Breast epithelium (tissue), 4 donors: ENCODE results near the gene HDDC2. TPM values are rescaled to one million over a fixed set of nuclear protein-coding genes. Genes with fewer than 3 reads are reported as not detected.

Experiments used
- DNase-seq, 2 donors: peaks; one replicate each; pipeline ENCODE4 v3.0.0-alpha.2; 2019; ENCODE audit warnings: low spot score in 2 of 2
- H3K27ac ChIP-seq, 2 donors: fragments of 200-600 bp; sonication (generic) in 1 of 2; one replicate each; pipeline ENCODE4 v1.5.1; 2016 to 2019; ENCODE audit warnings: mild to moderate bottlenecking in 1 of 2
- H3K27me3 ChIP-seq, 2 donors: fragments of 200-600 bp; sonication (generic) in 1 of 2; one replicate each; pipeline versions ENCODE4 v1.5.1 to v1.6.0; 2017 to 2019; ENCODE audit warnings: control low read depth in 1 of 2, mild to moderate bottlenecking in 1 of 2
- H3K36me3 ChIP-seq: fragments of 200-600 bp; one replicate; pipeline ENCODE4 v1.5.1; 2019
- H3K4me1 ChIP-seq, 2 donors: fragments of 200-600 bp; sonication (generic); one replicate each; pipeline ENCODE4 v1.5.1; 2016 to 2019; ENCODE audit warnings: control low read depth in 1 of 2
- H3K4me3 ChIP-seq, 3 donors: fragments of 200-600 bp; sonication (generic); 1 replicate in 2 of 3; 2 replicates in 1 of 3; pipeline ENCODE4 v1.5.1; 2016 to 2019; ENCODE audit warnings: mild to moderate bottlenecking in 3 of 3, moderate library complexity in 2 of 3
- H3K9me3 ChIP-seq, 2 donors: fragments of 200-600 bp; sonication (generic) in 1 of 2; one replicate each; pipeline ENCODE4 v1.5.1; 2016 to 2019; ENCODE audit warnings: control low read depth in 1 of 2
- POLR2A ChIP-seq: fragments of 450-650 bp; IDR thresholded peaks from one replicate; pipeline ENCODE4 v1.6.1; 2016; ENCODE audit warnings: antibody characterized with exemption, mild to moderate bottlenecking, moderate library complexity
- POLR2AphosphoS5 ChIP-seq, 3 donors: sonication (generic); formaldehyde crosslinking; IDR thresholded peaks; one replicate each; pipeline ENCODE4 v1.6.1; 2017; ENCODE audit warnings: antibody characterized with exemption in 3 of 3
- intact Hi-C: fragments of 100-400 bp; cut with DNase I; formaldehyde crosslinking; loops from one replicate; pipeline ENCODE4 v1.15.1; 2023; ENCODE audit warnings: low total_unique reads
- total RNA-seq, 3 donors: library from RNA; depleted of rRNA; stranded (reverse); fragments of >200 nt; gene quantifications; one replicate each; pipeline ENCODE4 v1.1.0, GENCODE V29; 2016
- TF ChIP-seq, protein P1 (sequence below), 3 donors: fragments of 450-650 bp; IDR thresholded peaks; one replicate each; pipeline ENCODE4 v1.5.1; 2016 to 2017; ENCODE audit warnings: antibody characterized with exemption in 3 of 3, mild to moderate bottlenecking in 3 of 3, moderate library complexity in 3 of 3

Gene HDDC2
- total RNA-seq, 3 donors from 2014 or later, result 60.6 to 96.2 (median 88.1) TPM

DNA sequence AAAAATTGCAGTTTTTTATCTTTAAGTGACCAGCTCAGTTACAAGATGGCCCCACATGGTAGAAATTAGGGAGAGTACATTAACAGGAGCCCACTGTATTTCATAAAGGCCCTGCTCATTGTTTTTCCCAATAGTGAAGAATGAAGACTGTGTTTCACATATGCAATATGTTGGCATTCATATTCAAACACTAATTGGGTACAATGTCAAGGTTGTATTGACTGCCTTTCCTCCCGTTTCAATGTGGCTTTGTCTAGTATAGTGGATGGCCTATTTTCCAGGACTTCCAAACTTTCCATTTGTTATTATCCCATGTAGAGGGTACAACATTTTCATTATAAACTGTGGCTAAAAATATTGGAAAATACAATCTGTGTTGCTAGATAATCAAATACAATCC, 51.3 kb downstream of the HDDC2 start:
- H3K4me1 ChIP-seq, result no peaks in the 10 kb centered on the region
- H3K27me3 ChIP-seq, result no peaks in the 10 kb centered on the region
- TF ChIP-seq POLR2AphosphoS5 (IDR thresholded peaks at IDR 0.05) (no peak), POLR2A (no peak)
- TF ChIP-seq, protein P1, sequence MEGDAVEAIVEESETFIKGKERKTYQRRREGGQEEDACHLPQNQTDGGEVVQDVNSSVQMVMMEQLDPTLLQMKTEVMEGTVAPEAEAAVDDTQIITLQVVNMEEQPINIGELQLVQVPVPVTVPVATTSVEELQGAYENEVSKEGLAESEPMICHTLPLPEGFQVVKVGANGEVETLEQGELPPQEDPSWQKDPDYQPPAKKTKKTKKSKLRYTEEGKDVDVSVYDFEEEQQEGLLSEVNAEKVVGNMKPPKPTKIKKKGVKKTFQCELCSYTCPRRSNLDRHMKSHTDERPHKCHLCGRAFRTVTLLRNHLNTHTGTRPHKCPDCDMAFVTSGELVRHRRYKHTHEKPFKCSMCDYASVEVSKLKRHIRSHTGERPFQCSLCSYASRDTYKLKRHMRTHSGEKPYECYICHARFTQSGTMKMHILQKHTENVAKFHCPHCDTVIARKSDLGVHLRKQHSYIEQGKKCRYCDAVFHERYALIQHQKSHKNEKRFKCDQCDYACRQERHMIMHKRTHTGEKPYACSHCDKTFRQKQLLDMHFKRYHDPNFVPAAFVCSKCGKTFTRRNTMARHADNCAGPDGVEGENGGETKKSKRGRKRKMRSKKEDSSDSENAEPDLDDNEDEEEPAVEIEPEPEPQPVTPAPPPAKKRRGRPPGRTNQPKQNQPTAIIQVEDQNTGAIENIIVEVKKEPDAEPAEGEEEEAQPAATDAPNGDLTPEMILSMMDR (IDR thresholded peaks at IDR 0.05), result no peak
- H3K4me3 ChIP-seq, result no peak overlapping the region
- H3K9me3 ChIP-seq, result no peaks in the 10 kb centered on the region
- DNase-seq, result no peak
- intact Hi-C loops, result no loop called here
- no peaks in the 10 kb centered on the region for H3K36me3 ChIP-seq
- no peak overlapping the region for H3K27ac ChIP-seq

DNA sequence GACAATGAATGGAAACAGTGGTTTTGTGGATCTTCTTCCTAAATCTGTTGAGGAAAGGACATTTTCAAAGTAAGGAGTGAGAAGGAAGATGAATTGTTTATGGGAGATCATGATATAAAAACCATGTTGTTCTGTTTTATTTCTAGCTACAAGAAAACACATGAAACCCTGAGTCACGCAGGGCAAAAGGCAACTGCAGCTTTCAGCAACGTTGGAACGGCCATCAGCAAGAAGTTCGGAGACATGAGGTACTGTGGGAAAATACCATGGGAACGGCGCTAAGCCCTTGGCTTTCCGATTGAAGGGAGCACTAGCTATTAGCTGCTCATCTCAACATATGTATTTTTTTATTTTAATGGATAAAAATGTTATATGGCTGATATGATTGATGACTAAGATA, 53.6 kb downstream of the HDDC2 start:
- intact Hi-C loops, result no loop called here
- Histone ChIP-seq H3K9me3 (peaks cover 0 to 5% of the 10 kb centered on the region in 2 donors), H3K4me1 (no peaks in the 10 kb centered on the region), H3K27me3 (no peaks in the 10 kb centered on the region), H3K27ac (no peak overlapping the region), H3K36me3 (no peaks in the 10 kb centered on the region), H3K4me3 (no peak overlapping the region)
- DNase-seq, result no peak
- TF ChIP-seq POLR2AphosphoS5 (IDR thresholded peaks at IDR 0.05), result no peak
- TF ChIP-seq, protein P1 (IDR thresholded peaks at IDR 0.05), result no peak
- no peak for TF ChIP-seq POLR2A

DNA sequence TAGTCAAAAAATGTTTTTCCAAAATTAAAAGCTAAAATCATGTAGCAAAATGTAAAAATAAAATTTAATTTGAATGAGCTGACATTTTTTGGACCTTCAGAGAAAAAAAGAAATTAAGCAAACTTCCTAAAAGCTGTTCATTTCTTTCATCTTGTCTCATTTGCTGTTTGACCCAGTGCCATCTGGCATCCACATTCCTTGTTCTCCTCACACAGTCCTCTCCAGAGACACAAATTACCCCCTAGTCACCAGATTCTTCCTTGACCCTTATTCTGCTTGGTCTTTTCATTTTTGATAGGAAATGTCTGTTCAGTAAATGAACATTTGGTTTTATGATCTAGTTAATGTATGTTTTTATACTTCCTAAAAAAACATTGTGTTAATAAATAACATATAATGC, 55.2 kb downstream of the HDDC2 start:
- no peaks in the 10 kb centered on the region for H3K27me3 ChIP-seq
- no peaks in the 10 kb centered on the region for H3K36me3 ChIP-seq
- no peak overlapping the region for H3K4me3 ChIP-seq
- no peaks in the 10 kb centered on the region for H3K4me1 ChIP-seq
- H3K9me3 ChIP-seq, result peaks cover 0 to 15% of the 10 kb centered on the region in 2 donors
- no peak overlapping the region for H3K27ac ChIP-seq
- TF ChIP-seq POLR2A, result no peak
- TF ChIP-seq, protein P1 (IDR thresholded peaks at IDR 0.05), result no peak
- no peak for TF ChIP-seq POLR2AphosphoS5 (IDR thresholded peaks at IDR 0.05)
- intact Hi-C loops, result no loop called here
- no peak for DNase-seq

DNA sequence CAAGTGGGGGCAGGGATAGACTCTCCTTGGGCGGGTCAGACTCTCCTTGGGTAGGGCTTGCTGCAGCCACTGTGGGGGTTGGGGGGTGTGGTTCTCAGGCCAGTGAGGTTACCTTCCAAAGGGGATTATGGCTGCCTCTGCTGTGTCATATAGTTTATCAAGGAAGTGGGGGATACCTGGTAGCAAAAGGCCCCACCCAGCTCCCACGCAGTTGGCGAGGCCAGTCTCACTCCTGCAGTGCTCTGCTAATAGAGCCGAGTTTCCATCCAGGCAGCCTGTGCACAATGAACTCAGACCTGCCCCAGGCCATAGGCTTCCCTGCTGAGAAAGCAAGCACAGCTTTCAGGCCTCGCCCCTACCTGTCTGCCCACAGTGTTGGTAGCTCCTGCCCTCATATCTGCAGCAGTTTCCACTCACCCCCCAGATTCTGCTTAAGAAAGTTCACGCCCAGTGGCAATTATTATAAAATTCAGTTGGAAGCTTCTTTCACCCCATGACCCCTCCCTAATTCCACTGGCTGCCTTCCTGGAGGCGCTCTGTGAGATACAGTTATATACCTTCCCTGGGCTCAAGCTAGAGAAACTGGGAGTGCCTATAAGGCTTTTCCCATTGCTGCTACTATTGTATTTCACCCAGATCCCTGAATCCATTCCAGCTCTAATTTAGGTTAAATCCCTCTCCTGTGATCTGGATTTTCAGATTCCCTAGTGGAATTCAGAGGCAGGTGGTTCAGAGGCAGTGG, 56.1 kb downstream of the HDDC2 start:
- Histone ChIP-seq H3K4me1 (no peaks in the 10 kb centered on the region), H3K27ac (no peak overlapping the region), H3K9me3 (peaks cover 0 to 21% of the 10 kb centered on the region in 2 donors), H3K36me3 (no peaks in the 10 kb centered on the region), H3K4me3 (no peak overlapping the region), H3K27me3 (no peaks in the 10 kb centered on the region)
- intact Hi-C loops, result no loop called here
- DNase-seq, result no peak
- TF ChIP-seq, protein P1 (IDR thresholded peaks at IDR 0.05), result no peak
- TF ChIP-seq POLR2AphosphoS5 (IDR thresholded peaks at IDR 0.05), result no peak

DNA sequence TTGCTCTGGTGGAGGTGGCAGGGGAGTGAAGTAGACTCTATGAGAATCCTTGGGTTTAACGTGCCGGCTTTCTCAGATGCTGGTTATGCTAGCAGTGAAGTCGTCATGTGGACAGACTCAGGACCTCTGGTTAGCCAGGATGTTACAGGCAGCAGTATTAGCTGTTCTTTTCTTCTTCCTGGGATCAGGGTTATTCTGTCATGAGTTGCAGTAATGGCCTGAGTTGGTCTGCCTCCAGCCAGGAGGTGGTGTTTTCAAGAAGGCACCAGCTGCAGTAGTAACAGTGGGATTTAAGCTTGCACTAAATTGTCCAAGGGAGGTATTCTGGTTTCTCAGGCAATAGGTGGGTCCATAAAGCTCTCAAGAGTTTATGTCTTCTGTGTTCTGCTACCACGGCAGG, 56.7 kb downstream of the HDDC2 start:
- no peak for TF ChIP-seq POLR2AphosphoS5 (IDR thresholded peaks at IDR 0.05)
- TF ChIP-seq, protein P1 (IDR thresholded peaks at IDR 0.05), result no peak
- no peak for DNase-seq
- H3K9me3 ChIP-seq, result peaks cover 0 to 27% of the 10 kb centered on the region in 2 donors
- no peaks in the 10 kb centered on the region for H3K4me1 ChIP-seq
- no peaks in the 10 kb centered on the region for H3K27me3 ChIP-seq
- intact Hi-C loops, result no loop called here
- no peak overlapping the region for H3K27ac ChIP-seq
- no peaks in the 10 kb centered on the region for H3K36me3 ChIP-seq
- H3K4me3 ChIP-seq, result no peak overlapping the region
